ENCODE results near the gene ANKRD31. TPM values are rescaled to one million over a fixed set of nuclear protein-coding genes. Genes with fewer than 3 reads are reported as not detected.

ANKRD31 gene
- total RNA-seq, 1 donor from 2014 or later = 0.13 TPM

DNA sequence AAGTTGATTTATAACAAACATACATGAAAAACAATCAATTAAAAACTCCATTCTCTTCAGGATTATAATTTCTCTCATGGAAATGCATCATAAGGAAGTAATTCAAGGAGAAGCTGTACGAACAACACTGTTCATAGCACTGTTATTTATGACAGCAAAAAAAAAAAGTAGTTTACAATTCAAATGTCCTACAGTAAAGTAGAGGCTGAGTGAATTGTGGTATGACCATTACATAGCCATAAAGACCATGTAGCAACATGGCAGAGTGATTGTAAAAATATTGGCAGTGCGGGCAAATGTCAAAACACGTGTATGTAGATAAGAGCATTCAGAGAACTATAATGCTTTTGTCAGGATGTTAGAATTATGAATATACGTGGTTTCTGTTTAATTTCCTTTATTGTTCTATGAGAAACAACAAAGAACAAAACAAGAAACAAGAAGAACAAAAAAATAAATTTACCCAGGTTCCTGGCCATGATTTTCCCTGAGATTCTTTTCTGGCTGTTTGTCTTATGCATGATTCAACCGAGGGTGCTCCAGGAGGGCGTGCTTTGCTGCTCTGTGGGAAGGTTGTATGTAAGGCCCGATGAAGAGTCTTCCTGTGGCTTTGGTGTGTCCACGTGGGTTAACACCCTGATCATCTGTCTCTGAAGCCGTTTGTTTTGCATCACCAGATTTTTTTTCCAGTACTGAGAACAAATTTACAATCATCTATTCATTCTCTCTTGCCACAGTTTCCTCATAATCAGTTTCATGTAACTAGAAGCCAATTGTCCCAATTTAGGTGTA, 213.1 kb downstream of the ANKRD31 start:
- Mint-ChIP-seq H3K27ac (ENCODE audit: unreplicated experiment) (no peak overlapping the region), H3K36me3 (ENCODE audit: unreplicated experiment) (no peaks in the 10 kb centered on the region), H3K9me3 (ENCODE audit: unreplicated experiment) (no peaks in the 10 kb centered on the region), H3K4me3 (ENCODE audit: unreplicated experiment) (no peak overlapping the region), H3K4me1 (ENCODE audit: unreplicated experiment) (peaks cover 7% of the 10 kb centered on the region), H3K27me3 (ENCODE audit: unreplicated experiment) (no peaks in the 10 kb centered on the region)
- no peak for DNase-seq (ENCODE audit: extremely low spot score, unreplicated experiment)
- TF ChIP-seq, protein P1, sequence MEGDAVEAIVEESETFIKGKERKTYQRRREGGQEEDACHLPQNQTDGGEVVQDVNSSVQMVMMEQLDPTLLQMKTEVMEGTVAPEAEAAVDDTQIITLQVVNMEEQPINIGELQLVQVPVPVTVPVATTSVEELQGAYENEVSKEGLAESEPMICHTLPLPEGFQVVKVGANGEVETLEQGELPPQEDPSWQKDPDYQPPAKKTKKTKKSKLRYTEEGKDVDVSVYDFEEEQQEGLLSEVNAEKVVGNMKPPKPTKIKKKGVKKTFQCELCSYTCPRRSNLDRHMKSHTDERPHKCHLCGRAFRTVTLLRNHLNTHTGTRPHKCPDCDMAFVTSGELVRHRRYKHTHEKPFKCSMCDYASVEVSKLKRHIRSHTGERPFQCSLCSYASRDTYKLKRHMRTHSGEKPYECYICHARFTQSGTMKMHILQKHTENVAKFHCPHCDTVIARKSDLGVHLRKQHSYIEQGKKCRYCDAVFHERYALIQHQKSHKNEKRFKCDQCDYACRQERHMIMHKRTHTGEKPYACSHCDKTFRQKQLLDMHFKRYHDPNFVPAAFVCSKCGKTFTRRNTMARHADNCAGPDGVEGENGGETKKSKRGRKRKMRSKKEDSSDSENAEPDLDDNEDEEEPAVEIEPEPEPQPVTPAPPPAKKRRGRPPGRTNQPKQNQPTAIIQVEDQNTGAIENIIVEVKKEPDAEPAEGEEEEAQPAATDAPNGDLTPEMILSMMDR (IDR thresholded peaks at IDR 0.05) = no peak

DNA sequence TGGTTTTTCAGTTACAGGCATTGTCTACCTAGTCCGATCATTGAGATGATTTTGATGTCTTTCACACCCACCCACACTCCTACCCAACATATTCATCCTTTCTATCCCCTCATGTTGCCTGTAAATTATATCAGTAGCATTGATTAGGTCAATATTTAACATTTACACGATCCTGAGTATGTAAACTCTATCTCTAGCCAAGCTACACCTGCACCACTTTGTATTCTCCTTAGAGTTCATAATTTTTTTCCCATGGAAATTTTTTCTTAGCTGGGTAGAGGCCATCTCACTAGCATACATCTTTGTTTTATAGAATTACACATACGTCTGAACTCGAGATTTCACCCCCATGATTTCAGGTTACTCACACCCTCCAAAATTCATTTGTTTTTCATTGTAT, 214.9 kb downstream of the ANKRD31 start:
- Mint-ChIP-seq H3K27me3 (ENCODE audit: unreplicated experiment) (no peaks in the 10 kb centered on the region), H3K9me3 (ENCODE audit: unreplicated experiment) (no peaks in the 10 kb centered on the region), H3K4me1 (ENCODE audit: unreplicated experiment) (peaks cover 7% of the 10 kb centered on the region), H3K27ac (ENCODE audit: unreplicated experiment) (no peak overlapping the region), H3K36me3 (ENCODE audit: unreplicated experiment) (no peaks in the 10 kb centered on the region), H3K4me3 (ENCODE audit: unreplicated experiment) (no peak overlapping the region)
- TF ChIP-seq, protein P1 (IDR thresholded peaks at IDR 0.05) = no peak
- DNase-seq (ENCODE audit: extremely low spot score, unreplicated experiment) = no peak

DNA sequence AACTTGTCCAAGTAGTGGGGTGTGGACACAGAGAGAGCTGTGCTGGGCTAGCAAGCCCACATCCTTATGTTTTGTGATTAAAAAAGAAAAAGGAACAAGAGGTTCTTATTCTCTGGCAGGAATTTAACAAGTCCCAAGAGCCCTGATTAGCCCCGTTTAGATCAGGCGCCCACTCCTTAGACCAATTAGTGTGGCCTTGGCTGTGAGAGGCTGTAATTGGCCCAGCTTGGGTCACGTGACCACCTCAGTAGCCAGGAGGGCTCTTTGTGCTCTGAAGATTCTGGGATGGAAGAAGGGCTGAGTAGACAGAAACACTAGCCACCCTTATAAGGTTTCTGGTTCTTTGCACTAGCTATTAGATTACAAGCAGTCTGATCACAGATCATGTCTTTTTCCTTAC, 215.5 kb downstream of the ANKRD31 start:
- no peaks in the 10 kb centered on the region for H3K27me3 Mint-ChIP-seq (ENCODE audit: unreplicated experiment)
- TF ChIP-seq, protein P1 (IDR thresholded peaks at IDR 0.05) = no peak
- peaks cover 7% of the 10 kb centered on the region for H3K4me1 Mint-ChIP-seq (ENCODE audit: unreplicated experiment)
- H3K4me3 Mint-ChIP-seq (ENCODE audit: unreplicated experiment) = no peak overlapping the region
- H3K9me3 Mint-ChIP-seq (ENCODE audit: unreplicated experiment) = no peaks in the 10 kb centered on the region
- no peak overlapping the region for H3K27ac Mint-ChIP-seq (ENCODE audit: unreplicated experiment)
- no peak for DNase-seq (ENCODE audit: extremely low spot score, unreplicated experiment)
- no peaks in the 10 kb centered on the region for H3K36me3 Mint-ChIP-seq (ENCODE audit: unreplicated experiment)

DNA sequence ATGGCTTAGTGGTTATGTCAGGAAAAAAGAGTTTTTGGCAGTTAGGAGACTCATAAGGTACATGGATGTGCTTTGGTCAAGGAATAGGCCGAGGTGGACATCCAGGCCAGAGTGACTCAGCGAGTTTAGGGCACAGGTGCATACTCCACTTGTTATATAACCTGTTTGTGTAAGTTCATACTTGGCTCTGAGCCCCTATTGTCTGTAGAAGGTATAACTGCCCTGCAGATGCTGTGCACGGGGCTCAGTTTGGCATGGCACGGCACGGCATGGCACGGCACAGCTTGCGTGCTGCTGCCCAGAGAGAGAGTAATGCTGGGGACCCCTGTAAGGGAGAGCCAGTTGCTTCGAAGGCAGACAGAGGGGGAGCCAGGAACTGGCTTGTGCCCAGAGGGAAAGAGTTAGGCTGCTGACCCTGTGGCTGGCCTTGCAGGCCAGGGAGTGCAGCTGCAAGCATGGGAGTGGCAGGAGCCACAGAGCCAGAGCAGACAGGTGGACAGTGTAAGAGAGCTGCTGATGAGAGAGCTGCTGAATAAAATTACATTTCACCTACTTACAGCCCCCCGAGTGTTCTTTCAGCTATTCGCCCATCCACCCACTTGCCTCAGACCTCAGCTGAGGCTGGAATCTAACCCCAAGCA, 216.5 kb downstream of the ANKRD31 start:
- Mint-ChIP-seq H3K27ac (ENCODE audit: unreplicated experiment) (no peak overlapping the region), H3K27me3 (ENCODE audit: unreplicated experiment) (no peaks in the 10 kb centered on the region), H3K36me3 (ENCODE audit: unreplicated experiment) (no peaks in the 10 kb centered on the region), H3K9me3 (ENCODE audit: unreplicated experiment) (peaks cover under 1% of the 10 kb centered on the region), H3K4me1 (ENCODE audit: unreplicated experiment) (peaks cover 7% of the 10 kb centered on the region), H3K4me3 (ENCODE audit: unreplicated experiment) (no peak overlapping the region)
- TF ChIP-seq, protein P1 (IDR thresholded peaks at IDR 0.05) = no peak
- DNase-seq (ENCODE audit: extremely low spot score, unreplicated experiment) = no peak

DNA sequence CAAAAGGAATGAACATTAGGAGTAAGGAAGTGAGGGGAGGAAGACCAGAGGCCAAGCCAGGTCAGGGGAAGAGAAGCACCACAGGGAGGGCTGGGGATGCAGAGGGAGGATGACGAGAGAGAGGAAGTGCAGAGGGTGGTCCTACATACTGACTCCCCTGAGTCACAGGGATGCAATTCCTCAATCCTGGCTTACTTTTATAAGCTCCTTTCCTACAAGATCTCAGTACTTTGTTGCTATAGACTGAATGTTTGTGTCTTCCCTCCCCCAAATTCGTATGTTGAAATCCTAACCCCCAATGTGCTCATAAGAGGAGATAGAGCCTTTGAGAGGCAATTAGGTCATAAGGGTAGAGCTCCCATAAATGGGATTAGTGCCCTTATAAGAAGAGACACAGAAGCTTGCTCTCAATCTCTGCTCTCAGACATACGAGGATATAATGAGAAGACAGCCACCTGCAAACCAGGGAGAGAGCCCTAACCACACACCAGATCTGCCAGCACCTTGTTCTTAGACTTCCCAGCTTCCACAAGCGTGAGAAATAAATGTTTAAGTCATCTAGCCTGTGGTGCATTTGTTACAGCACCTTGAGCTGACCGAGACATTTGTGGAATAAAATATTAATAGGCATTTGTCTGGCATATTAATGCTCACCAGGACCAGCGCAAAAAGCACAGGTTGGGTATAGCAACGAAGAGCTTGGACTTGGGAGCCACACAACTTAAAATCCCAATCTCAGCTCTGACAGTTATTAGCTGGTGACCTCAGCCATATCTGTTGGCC, 217.7 kb downstream of the ANKRD31 start:
- no peak for DNase-seq (ENCODE audit: extremely low spot score, unreplicated experiment)
- Mint-ChIP-seq H3K9me3 (ENCODE audit: unreplicated experiment) (peaks cover 11% of the 10 kb centered on the region), H3K36me3 (ENCODE audit: unreplicated experiment) (no peaks in the 10 kb centered on the region)

More for the DNA sequence above, 217.7 kb downstream of the ANKRD31 start:
- TF ChIP-seq, protein P1 (IDR thresholded peaks at IDR 0.05) = no peak
- H3K4me1 Mint-ChIP-seq (ENCODE audit: unreplicated experiment) = peaks cover 3% of the 10 kb centered on the region
- H3K27ac Mint-ChIP-seq (ENCODE audit: unreplicated experiment) = no peak overlapping the region
- H3K27me3 Mint-ChIP-seq (ENCODE audit: unreplicated experiment) = no peaks in the 10 kb centered on the region
- H3K4me3 Mint-ChIP-seq (ENCODE audit: unreplicated experiment) = no peak overlapping the region
